Mucosa of rectum (tissue), 2 donors: Measurements from ENCODE around the gene ANKRD44.
"Not testable (repeated sequence)": the region's sequence is repeated elsewhere in the genome, so short reads cannot be mapped to it uniquely, and the experiment has no call there.

Experiments used
- H3K27ac ChIP-seq, 2 donors: one replicate each; pipeline ENCODE4 v1.7.0; 2013; ENCODE audit warnings: inconsistent platforms in 2 of 2, low read depth in 2 of 2, low read length in 2 of 2
- H3K27me3 ChIP-seq, 2 donors: one replicate each; pipeline ENCODE4 v1.7.0; 2013; ENCODE audit warnings: low read length in 2 of 2; ENCODE audit not compliant: control insufficient read depth in 2 of 2, insufficient read depth in 2 of 2
- H3K36me3 ChIP-seq, 2 donors: one replicate each; pipeline ENCODE4 v1.7.0; 2013; ENCODE audit warnings: low read length in 2 of 2; ENCODE audit not compliant: control insufficient read depth in 2 of 2, insufficient read depth in 2 of 2
- H3K4me1 ChIP-seq, 2 donors: one replicate each; pipeline ENCODE4 v1.7.0; 2013; ENCODE audit warnings: low read length in 2 of 2, mild to moderate bottlenecking in 1 of 2; ENCODE audit not compliant: control insufficient read depth in 2 of 2, insufficient read depth in 2 of 2
- H3K4me3 ChIP-seq, 2 donors: one replicate each; pipeline ENCODE4 v1.7.0; 2013; ENCODE audit warnings: low read length in 2 of 2
- H3K9ac ChIP-seq, 2 donors: one replicate each; pipeline ENCODE4 v1.7.0; 2013; ENCODE audit warnings: low read length in 2 of 2, low read depth in 1 of 2, mild to moderate bottlenecking in 1 of 2
- H3K9me3 ChIP-seq, 2 donors: one replicate each; pipeline ENCODE4 v1.7.0; 2013; ENCODE audit warnings: low read length in 2 of 2; ENCODE audit not compliant: control insufficient read depth in 2 of 2
- donor health status: healthy.
- donor health status: Normal muscosa, but diverticular disease.

Gene ANKRD44

DNA sequence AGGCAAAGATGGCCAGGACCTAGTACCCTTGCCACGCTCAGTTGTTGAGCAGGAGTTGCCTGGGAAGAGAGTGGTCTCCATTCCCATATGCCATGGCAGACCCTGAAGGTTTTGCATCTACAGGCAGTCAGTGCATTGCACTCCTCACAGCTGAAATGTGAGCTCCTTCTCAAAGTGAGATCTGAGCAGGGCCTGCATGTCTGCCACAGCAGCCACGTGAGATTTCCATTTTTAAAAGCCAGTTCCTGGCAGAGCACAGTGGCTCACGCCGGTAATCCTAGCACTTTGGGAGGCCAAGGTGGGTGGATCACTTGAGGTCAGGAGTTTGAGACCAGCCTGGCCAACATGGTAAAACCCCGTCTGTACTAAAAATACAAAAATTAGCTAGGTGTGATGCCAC lies 33.4 kb upstream of the ANKRD44 start:
- H3K9me3 ChIP-seq, H3K4me1 ChIP-seq, H3K9ac ChIP-seq, H3K27ac ChIP-seq, H3K4me3 ChIP-seq, H3K27me3 ChIP-seq, H3K36me3 ChIP-seq: not testable (repeated sequence)

DNA sequence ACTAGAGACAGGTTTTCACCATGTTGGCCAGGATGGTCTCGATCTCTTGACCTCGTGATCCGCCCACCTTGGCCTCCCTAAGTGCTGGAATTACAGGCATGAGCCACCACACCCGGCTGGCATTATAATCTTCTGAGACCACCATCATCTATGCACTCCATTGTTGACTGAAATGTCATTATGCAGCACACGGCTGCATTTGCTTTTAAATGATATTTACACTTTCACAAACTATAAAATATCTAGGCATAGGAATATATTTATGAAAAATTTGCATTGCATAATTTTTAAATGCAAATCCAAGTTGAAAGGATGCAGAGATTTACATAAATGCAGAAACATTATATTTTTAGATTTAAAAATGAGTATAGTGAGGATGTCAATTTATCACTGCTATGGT lies 30.0 kb upstream of the ANKRD44 start:
- Histone ChIP-seq H3K9ac (no peak overlapping the region), H3K4me1 (no peaks in the 10 kb centered on the region), H3K4me3 (no peak overlapping the region), H3K36me3 (no peaks in the 10 kb centered on the region), H3K27ac (no peak overlapping the region), H3K27me3 (no peaks in the 10 kb centered on the region), H3K9me3 (no peaks in the 10 kb centered on the region)

DNA sequence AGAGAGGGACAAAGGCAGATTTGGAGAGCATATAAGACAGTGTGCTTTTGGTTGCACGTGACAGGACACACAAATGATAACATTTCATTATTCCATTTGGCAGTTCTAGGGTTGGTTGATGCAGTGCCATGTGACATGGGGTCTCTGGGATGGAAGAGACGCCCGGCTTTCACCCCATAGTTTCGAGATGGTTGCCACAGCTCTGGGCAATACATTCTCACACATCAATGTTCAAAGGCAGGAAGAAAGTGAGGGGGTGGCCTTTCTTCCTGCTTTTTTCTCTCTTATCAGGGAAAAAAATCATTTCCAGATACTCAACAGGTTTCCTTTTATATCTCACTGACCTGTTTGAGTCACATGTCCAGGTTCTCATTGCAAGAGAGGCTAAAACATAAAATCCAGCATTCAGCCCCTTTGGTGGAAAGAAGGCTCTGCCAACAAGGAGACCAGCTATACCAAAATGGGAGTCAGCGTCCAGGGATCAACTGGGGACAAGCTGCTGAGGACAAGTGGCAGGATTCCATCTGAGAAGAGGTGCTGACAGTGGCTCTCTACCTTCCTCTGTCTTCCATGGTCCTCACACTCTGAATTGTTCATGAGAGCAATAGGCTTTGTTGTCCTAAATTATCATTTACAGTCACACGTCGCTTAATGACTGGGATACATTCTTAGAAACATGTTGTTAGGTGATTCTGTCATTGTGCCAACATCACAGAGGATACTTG lies 29.1 kb upstream of the ANKRD44 start:
- no peak overlapping the region for H3K9ac ChIP-seq
- no peaks in the 10 kb centered on the region for H3K27me3 ChIP-seq
- no peaks in the 10 kb centered on the region for H3K9me3 ChIP-seq
- H3K36me3 ChIP-seq, result no peaks in the 10 kb centered on the region
- H3K27ac ChIP-seq, result no peak overlapping the region
- no peak overlapping the region for H3K4me3 ChIP-seq
- no peaks in the 10 kb centered on the region for H3K4me1 ChIP-seq

DNA sequence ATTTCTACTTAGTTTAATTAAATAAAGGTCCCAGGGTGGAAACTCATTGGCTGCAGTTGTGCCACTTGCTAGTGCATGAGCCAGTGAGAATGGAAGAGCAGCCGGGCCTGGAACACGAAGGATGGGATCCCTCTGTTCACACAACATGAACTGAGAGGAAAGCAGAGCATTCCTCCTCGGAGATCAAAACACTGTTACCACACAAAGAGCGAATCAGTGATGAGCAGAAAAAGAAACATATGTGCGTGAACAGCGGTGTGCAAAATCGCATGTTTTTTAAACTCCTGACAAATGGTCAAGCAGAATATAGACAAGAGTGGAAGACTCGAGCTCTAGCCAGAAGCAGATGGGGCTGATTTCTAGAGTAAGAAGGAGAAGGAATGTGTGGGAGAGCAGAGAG lies 28.4 kb upstream of the ANKRD44 start:
- H3K36me3 ChIP-seq, result no peaks in the 10 kb centered on the region
- H3K4me3 ChIP-seq, result no peak overlapping the region
- H3K27me3 ChIP-seq, result no peaks in the 10 kb centered on the region
- H3K9me3 ChIP-seq, result no peaks in the 10 kb centered on the region
- no peak overlapping the region for H3K27ac ChIP-seq
- H3K4me1 ChIP-seq, result no peaks in the 10 kb centered on the region
- no peak overlapping the region for H3K9ac ChIP-seq

DNA sequence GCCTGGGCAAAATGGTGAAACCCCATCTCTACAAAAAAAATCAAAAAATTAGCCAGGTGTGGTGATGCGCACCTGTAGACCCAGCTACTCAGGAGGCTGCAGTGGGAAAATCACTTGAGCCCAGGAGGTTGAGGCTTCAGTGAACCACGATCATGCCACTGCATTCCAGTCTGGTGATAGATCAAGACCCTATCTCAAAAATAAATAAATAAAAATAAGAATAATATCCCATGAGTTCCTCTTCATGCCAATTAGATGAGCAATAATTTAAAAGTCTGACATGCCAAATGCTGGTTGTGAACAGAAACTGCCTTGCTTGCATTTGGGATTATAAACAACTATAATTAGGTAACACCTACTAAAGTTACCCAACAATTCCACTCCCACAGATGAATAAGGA lies 22.1 kb upstream of the ANKRD44 start:
- H3K36me3 ChIP-seq, result no peaks in the 10 kb centered on the region
- H3K9me3 ChIP-seq, result no peaks in the 10 kb centered on the region
- H3K4me3 ChIP-seq, result no peak overlapping the region
- H3K27ac ChIP-seq, result no peak overlapping the region
- no peak overlapping the region for H3K9ac ChIP-seq
- no peaks in the 10 kb centered on the region for H3K4me1 ChIP-seq
- no peaks in the 10 kb centered on the region for H3K27me3 ChIP-seq

DNA sequence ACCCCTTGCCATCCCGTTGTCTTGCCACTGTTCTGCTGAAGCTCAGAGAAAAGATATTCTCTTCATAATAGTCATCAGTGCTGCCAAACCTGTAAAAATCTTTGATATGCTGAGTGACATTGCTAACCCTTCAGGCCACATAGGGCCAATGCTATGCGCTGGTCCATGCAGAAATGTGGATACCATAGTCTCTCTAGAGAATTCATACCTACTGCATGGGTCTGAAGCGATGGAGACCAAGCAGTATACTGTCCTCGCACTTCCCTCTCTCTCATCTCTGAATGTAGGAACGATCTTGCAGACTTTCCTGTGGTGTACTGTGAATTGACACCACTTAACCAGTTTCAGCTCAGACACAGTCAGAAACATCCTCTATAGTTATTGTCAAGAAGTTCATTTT lies 17.9 kb upstream of the ANKRD44 start:
- Histone ChIP-seq H3K27me3 (no peaks in the 10 kb centered on the region), H3K36me3 (no peaks in the 10 kb centered on the region), H3K9me3 (no peaks in the 10 kb centered on the region), H3K4me1 (no peaks in the 10 kb centered on the region), H3K27ac (no peak overlapping the region), H3K9ac (no peak overlapping the region), H3K4me3 (no peak overlapping the region)

DNA sequence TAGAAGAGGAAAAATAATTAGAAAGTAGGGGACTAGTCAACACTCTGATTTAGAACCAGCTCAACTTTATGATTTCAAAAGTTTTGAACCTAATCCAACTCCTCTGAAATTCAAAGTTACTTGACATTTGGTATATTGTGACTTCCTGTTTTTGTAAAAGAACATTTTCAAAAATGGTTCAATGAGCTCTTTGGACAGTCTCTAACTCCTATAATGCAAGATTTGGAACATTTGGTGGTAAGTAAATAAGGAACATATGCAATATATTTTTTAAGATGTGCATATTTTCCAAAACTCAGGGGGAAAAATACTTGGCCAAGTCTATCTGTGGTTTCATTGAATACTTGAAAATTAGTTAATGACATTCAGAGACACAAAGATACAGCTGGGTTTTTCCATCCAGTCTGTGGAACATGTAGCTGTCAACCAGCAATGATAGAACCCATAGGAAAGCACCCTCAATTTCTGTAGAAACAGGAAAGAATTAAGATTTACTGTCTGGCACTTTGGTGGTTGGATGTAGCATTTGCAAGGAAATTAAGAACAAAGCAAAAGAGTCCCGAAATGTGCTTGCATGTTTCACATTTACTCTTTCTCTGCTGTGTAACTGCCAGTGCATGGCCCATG lies 17.0 kb upstream of the ANKRD44 start:
- Histone ChIP-seq H3K27ac (no peak overlapping the region), H3K9me3 (no peaks in the 10 kb centered on the region), H3K27me3 (no peaks in the 10 kb centered on the region)

DNA sequence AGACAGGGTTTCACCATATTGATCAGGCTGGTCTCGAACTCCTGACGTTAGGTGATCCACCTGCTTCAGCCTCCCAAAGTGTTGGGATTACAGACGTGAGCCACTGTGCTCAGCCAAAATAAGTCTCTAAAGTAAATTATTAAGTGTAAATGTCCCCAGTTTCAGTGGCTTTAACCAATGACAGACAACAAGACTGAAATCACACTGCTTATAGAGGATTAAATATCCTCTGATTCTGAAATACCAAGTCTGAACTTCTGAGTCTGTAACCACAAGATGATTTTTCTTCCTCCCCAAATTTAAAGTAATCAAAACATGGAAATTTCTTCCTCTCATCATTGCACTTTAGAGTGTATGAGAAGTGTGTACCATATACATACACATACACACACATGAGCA lies 16.5 kb upstream of the ANKRD44 start:
- Histone ChIP-seq H3K9ac (no peak overlapping the region), H3K27me3 (no peaks in the 10 kb centered on the region), H3K27ac (no peak overlapping the region), H3K4me1 (no peaks in the 10 kb centered on the region), H3K4me3 (no peak overlapping the region), H3K9me3 (no peaks in the 10 kb centered on the region), H3K36me3 (no peaks in the 10 kb centered on the region)

More for the DNA sequence above, 17.0 kb upstream of the ANKRD44 start:
- Histone ChIP-seq H3K36me3 (no peaks in the 10 kb centered on the region), H3K9ac (no peak overlapping the region), H3K4me1 (no peaks in the 10 kb centered on the region), H3K4me3 (no peak overlapping the region)

DNA sequence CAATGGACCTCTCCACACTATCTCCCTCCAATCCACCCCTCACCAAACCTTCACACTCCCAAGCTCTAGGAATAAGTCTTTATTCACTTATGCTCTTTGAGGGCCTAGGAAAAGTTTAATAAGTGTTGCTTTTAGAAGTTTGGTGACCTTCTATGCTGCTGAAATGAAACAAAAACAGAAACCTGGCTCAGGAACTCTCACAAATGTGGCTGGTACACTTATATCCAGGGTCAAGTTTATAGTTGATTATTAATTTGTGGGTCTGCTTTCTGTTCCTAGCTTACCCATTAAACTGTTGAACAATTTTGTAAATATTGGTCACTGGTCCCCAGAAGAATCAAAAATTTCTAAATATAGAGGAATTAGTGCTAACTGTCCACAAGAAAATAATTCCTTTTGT lies 14.2 kb upstream of the ANKRD44 start:
- no peaks in the 10 kb centered on the region for H3K27me3 ChIP-seq
- no peaks in the 10 kb centered on the region for H3K4me1 ChIP-seq
- H3K27ac ChIP-seq, result no peak overlapping the region
- no peak overlapping the region for H3K9ac ChIP-seq
- no peaks in the 10 kb centered on the region for H3K36me3 ChIP-seq
- no peaks in the 10 kb centered on the region for H3K9me3 ChIP-seq
- H3K4me3 ChIP-seq, result no peak overlapping the region

DNA sequence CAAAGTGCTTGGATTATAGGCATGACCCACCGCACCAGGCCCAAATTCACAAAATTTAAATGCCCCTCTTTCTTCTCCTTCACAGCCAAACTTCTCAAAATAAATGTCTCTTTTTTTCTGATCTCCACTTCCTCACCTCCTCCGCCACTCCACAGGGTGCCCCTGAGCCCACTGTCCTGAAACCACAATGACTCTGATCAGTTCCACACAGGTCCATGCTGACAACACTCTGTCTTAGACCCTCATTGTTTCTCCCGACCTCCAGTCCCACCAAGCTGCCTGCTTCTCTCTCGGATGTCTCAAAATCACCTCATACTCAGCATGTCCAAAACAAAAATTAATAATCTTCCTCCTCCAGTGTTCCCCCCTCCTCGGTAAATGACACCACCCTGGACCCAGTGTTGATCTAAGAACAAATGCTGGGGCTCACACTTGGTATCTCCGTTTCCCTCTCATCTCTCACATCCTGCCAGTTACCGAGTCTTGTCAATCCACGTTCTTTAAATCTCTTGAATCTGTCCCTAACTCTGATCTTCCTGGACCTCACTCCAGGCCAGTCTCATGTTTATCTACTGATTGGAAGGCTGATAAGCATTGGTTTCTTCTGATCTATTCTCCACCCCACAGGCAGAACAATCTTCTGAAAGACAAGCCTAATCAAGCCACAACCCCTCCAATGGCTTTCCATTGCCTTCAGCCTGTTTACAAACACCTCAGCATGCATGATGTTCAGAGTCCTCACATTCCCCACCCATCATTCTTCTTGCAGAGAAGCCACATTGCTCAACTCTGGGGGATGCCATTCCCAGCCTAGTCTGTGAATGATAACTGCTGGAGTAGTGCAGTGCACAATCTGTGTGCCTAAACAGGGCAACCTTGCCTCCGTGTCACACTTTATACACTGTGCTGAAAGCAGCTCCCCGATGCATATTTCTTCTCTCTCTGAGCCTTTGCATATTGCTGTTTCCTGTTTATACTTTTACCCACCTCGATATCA lies 12.4 kb upstream of the ANKRD44 start:
- H3K9ac ChIP-seq, result peak overlapping the region in 1 of 2 donors; percentile 5
- no peaks in the 10 kb centered on the region for H3K9me3 ChIP-seq
- no peaks in the 10 kb centered on the region for H3K27me3 ChIP-seq
- H3K27ac ChIP-seq, result no peak overlapping the region
- no peaks in the 10 kb centered on the region for H3K4me1 ChIP-seq
- peak overlapping the region in 1 of 2 donors; percentile 20 for H3K4me3 ChIP-seq
- no peaks in the 10 kb centered on the region for H3K36me3 ChIP-seq
